PC-9 (cell line): Measurements from ENCODE around the gene SLC6A18. TPM values are rescaled to one million over a fixed set of nuclear protein-coding genes. Genes with fewer than 3 reads are reported as not detected.

Experiments used
- BruUV-seq: library from RNA; stranded (reverse); fragments of 400-500 nt; replicated peaks from 2 replicates; lab custom pipeline; 2021; lab: Mats Ljungman, UMichigan
- CTCF ChIA-PET: fragments of 300-600 bp; sonication (Branson Sonifier 250); formaldehyde crosslinking; loops from one replicate; lab custom pipeline; 2022; ENCODE audit warnings: antibody characterized with exemption; lab: Charles Lee
- POLR2A ChIA-PET: fragments of 300-600 bp; sonication (Branson Sonifier 250); formaldehyde crosslinking; loops from one replicate; lab custom pipeline; 2022; ENCODE audit warnings: antibody characterized with exemption; ENCODE audit not compliant: unreplicated experiment; lab: Charles Lee
- DNase-seq, 2 experiments: peaks; one replicate each; pipeline versions ENCODE4 v3.0.0 to v3.0.0-alpha.2; 2015 to 2022; ENCODE audit warnings: mixed read lengths in 1 of 2
- H2AFZ ChIP-seq: fragments of 200-600 bp; sonication (generic); 2 replicates; pipeline ENCODE4 v1.8.1; 2017; ENCODE audit warnings: antibody characterized with exemption
- H3F3A ChIP-seq: fragments of 200-600 bp; sonication (generic); 2 replicates; pipeline ENCODE4 v1.8.1; 2017; ENCODE audit warnings: antibody characterized with exemption, mild to moderate bottlenecking, low read depth; ENCODE audit not compliant: insufficient read depth
- H3K27ac ChIP-seq: fragments of 200-600 bp; sonication (generic); 2 replicates; pipeline ENCODE4 v1.6.1; 2016; ENCODE audit warnings: mixed run types
- H3K27me3 ChIP-seq: fragments of 200-600 bp; sonication (generic); 2 replicates; pipeline ENCODE4 v1.6.1; 2016; ENCODE audit warnings: low read depth, mixed run types; ENCODE audit not compliant: insufficient read depth
- H3K36me3 ChIP-seq: fragments of 200-600 bp; sonication (generic); 2 replicates; pipeline ENCODE4 v1.6.1; 2016; ENCODE audit warnings: low read depth, mixed run types
- H3K4me1 ChIP-seq: fragments of 200-600 bp; sonication (generic); replicated peaks from 2 replicates; pipeline ENCODE4 v1.6.1; 2016; ENCODE audit warnings: mixed run types; ENCODE audit not compliant: insufficient read depth
- H3K4me2 ChIP-seq: fragments of 200-600 bp; sonication (generic); 2 replicates; pipeline ENCODE4 v1.6.1; 2017; ENCODE audit warnings: mixed run types
- H3K4me3 ChIP-seq: fragments of 200-600 bp; sonication (generic); 2 replicates; pipeline ENCODE4 v1.6.1; 2016; ENCODE audit warnings: mixed run types
- H3K79me2 ChIP-seq: fragments of 200-600 bp; sonication (generic); 2 replicates; pipeline ENCODE4 v1.6.1; 2017; ENCODE audit warnings: low read depth, mixed run types
- H3K9me2 ChIP-seq: fragments of 200-600 bp; sonication (generic); 2 replicates; pipeline ENCODE4 v1.8.1; 2017; ENCODE audit warnings: mild to moderate bottlenecking; ENCODE audit not compliant: insufficient read depth
- H3K9me3 ChIP-seq: fragments of 200-600 bp; sonication (generic); 2 replicates; pipeline ENCODE4 v1.8.1; 2016; ENCODE audit warnings: low read depth; ENCODE audit not compliant: insufficient read depth
- H4K20me1 ChIP-seq: fragments of 200-600 bp; sonication (generic); 2 replicates; pipeline ENCODE4 v1.8.1; 2017; ENCODE audit not compliant: insufficient read depth
- EZH2 ChIP-seq: fragments of 200-600 bp; sonication (generic); IDR thresholded peaks from 2 replicates; pipeline ENCODE4 v1.8.0; 2017; ENCODE audit warnings: antibody characterized with exemption, low read depth
- intact Hi-C: fragments of 100-400 bp; cut with micrococcal nuclease; formaldehyde crosslinking; loops from one replicate; pipeline ENCODE4 v1.10.0; 2022; ENCODE audit not compliant: unreplicated experiment
- total RNA-seq: library from RNA; stranded (reverse); gene quantifications from 2 replicates; pipeline ENCODE4 v1.2.3, GENCODE V29; 2021
- TF ChIP-seq, protein P1 (sequence below): fragments of 200-600 bp; sonication (generic); conservative IDR thresholded peaks from 2 replicates; pipeline ENCODE4 v1.6.1; 2017; ENCODE audit warnings: mixed run types, antibody characterized with exemption, mild to moderate bottlenecking, moderate library complexity

The SLC6A18 gene
- total RNA-seq, 1 experiment from 2014 or later, result not detected

DNA sequence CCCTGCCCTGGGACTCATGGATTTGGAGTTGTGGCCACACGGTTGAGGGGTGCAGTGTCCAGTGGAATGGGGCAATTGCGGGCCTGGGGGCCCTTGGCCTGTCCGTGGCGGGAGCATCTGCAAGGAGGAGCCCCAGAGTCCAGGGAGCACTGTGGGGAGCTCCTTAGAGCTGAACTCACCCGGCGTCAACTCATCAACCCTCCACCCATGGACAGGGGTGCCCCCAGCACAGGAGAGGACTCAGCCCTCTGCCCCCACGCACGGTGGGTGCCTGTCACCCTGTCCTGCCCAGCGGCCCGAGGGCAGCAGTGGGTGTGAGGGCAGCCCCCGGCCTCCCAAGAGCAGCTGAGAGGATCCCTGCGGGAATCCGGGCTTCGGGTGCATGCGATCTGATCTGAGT lies 550 bp upstream of the SLC6A18 start:
- no TSS peak for BruUV-seq

DNA sequence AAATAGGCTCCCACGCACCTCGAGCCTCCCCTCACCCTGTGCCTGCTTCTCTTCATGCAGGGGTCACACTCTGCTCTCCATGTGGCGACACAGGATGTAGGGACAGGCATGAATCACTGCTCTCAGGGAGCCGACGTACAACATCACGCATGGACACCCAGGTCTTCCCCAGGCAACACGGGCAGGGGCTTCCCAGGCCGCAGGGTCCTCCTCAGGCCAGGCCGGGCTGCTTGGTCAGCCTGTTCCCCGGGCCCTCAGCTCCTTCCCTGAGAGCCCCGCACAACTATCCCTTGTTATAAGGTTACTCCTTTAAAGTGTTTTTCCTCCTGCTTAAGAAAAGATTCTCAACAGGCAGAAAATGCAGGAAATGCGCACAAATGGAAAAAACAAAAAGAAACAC lies 1.1 kb downstream of the SLC6A18 start:
- DNase-seq, result no peak
- ChIA-PET CTCF (no interaction called here), POLR2A (no interaction called here)
- Histone ChIP-seq H3K27me3 (peaks cover 96% of the 10 kb centered on the region), H3K4me3 (no peak overlapping the region), H3K4me2 (no peak overlapping the region), H3K27ac (no peak overlapping the region), H3K36me3 (no peaks in the 10 kb centered on the region), H3F3A (peaks cover 10% of the 10 kb centered on the region), H4K20me1 (peaks cover 13% of the 10 kb centered on the region), H3K9me3 (peaks cover 5% of the 10 kb centered on the region; the same call in 1 of the 2 replicates), H3K9me2 (no peaks in the 10 kb centered on the region), H3K4me1 (no peaks in the 10 kb centered on the region; the same call in 1 of the 2 replicates), H3K79me2 (no peaks in the 10 kb centered on the region), H2AFZ (no peak overlapping the region)
- intact Hi-C loops, result no loop called here
- peak; percentile 62; the same call in 1 of the 2 replicates for TF ChIP-seq EZH2
- TF ChIP-seq, protein P1, sequence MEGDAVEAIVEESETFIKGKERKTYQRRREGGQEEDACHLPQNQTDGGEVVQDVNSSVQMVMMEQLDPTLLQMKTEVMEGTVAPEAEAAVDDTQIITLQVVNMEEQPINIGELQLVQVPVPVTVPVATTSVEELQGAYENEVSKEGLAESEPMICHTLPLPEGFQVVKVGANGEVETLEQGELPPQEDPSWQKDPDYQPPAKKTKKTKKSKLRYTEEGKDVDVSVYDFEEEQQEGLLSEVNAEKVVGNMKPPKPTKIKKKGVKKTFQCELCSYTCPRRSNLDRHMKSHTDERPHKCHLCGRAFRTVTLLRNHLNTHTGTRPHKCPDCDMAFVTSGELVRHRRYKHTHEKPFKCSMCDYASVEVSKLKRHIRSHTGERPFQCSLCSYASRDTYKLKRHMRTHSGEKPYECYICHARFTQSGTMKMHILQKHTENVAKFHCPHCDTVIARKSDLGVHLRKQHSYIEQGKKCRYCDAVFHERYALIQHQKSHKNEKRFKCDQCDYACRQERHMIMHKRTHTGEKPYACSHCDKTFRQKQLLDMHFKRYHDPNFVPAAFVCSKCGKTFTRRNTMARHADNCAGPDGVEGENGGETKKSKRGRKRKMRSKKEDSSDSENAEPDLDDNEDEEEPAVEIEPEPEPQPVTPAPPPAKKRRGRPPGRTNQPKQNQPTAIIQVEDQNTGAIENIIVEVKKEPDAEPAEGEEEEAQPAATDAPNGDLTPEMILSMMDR, result no peak
- no TSS peak for BruUV-seq

More for the DNA sequence above, 550 bp upstream of the SLC6A18 start:
- no peak overlapping the region for H3K4me3 ChIP-seq
- no peak for TF ChIP-seq EZH2
- TF ChIP-seq, protein P1, result no peak
- peaks cover 11% of the 10 kb centered on the region for H4K20me1 ChIP-seq
- peaks cover 5% of the 10 kb centered on the region; the same call in 1 of the 2 replicates for H3K9me3 ChIP-seq
- intact Hi-C loops, result no loop called here
- no peak overlapping the region for H3K4me2 ChIP-seq
- H3K27ac ChIP-seq, result no peak overlapping the region
- H3K36me3 ChIP-seq, result no peaks in the 10 kb centered on the region
- H3K9me2 ChIP-seq, result no peaks in the 10 kb centered on the region
- H2AFZ ChIP-seq, result no peak overlapping the region
- CTCF ChIA-PET, result no interaction called here
- no peaks in the 10 kb centered on the region for H3K79me2 ChIP-seq
- H3K4me1 ChIP-seq, result no peaks in the 10 kb centered on the region; the same call in 1 of the 2 replicates
- H3F3A ChIP-seq, result peaks cover 10% of the 10 kb centered on the region
- H3K27me3 ChIP-seq, result peaks cover 96% of the 10 kb centered on the region
- DNase-seq, result no peak
- POLR2A ChIA-PET, result no interaction called here

DNA sequence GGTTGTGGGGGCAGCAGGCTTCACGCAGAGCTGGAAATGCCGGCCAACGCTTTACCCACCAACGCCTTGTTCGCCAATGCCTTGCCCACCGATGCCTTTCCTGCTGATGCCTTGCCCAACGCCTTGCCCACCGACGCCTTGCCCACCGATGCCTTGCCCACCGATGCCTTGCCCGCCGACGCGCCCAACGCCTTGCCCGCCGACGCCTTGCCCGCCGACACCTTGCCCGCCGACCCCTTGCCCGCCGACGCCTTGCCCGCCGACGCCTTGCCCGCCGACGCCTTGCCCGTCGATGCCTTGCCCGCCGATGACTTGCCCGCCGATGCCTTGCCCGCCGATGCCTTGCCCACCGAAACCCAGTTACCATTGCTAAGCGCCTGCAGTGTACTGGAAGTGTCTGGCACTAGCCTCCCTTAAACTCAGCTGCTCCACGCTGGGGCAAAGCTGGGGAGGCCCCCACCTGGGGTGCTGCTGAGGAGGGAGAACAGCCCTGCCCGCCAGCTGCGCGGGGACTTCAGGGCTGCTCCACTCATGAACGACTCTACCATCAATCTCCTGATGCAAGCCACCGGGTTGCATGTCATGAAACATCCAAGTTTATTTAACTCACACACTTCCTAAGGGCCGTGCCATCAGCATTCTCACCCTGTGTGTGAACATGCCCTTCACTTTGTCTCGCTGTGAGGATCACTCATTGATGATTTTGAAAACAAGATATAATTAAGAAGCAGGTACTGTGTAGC lies 1.8 kb downstream of the SLC6A18 start:
- POLR2A ChIA-PET, result no interaction called here
- Histone ChIP-seq H3K27me3 (peaks cover 97% of the 10 kb centered on the region), H3F3A (peaks cover 6% of the 10 kb centered on the region), H3K4me3 (no peak overlapping the region), H3K36me3 (no peaks in the 10 kb centered on the region), H2AFZ (no peak overlapping the region), H3K4me1 (no peaks in the 10 kb centered on the region; the same call in 1 of the 2 replicates), H4K20me1 (peaks cover 14% of the 10 kb centered on the region), H3K79me2 (no peaks in the 10 kb centered on the region), H3K9me2 (no peaks in the 10 kb centered on the region), H3K9me3 (peaks cover 3% of the 10 kb centered on the region; the same call in 1 of the 2 replicates), H3K4me2 (no peak overlapping the region), H3K27ac (no peak overlapping the region)
- intact Hi-C loops, result no loop called here
- no peak for TF ChIP-seq EZH2
- TF ChIP-seq, protein P1, result no peak
- no TSS peak for BruUV-seq
- CTCF ChIA-PET, result interaction anchor here (0.7 kb wide), 1 partner anchor 308 kb away, joined by 3 read pairs; no protein-coding TSS in a partner anchor
- no peak for DNase-seq
